Measurements from ENCODE around the gene EXOG. TPM values are rescaled to one million over a fixed set of nuclear protein-coding genes. Genes with fewer than 3 reads are reported as not detected.

EXOG gene
- total RNA-seq, 1 experiment from 2014 or later: 12.5 TPM

DNA sequence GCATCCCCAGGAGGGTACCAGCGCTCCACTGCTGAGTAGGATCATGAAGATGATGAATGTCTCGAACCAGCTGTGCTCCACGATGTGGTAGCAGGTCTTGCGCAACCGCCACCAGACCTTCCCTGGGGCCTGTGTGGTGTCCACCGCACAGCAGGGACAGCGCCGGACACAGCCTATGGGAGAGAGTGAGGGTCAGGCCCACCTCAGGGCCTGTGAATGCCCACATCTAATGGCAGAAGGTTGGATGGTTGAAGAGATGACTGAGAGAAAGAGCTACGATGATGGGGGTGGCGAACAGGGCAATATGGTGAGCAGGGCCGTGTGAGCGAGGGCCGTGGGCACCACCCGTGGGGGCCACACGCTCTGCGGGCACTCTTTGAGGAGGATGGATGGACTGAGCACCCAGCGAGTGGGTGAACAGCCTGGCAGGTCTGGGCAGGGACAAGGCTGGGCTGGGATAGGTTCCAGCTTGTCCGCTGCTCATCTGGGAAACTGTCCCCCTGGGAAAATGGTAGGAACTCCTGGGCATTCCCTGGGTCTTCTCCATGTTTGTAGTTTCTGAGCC, 79.2 kb downstream of the EXOG start:
- H3K4me3 ChIP-seq (ENCODE audit: low read depth in 2 of 2, low read length in 2 of 2): no peak overlapping the region
- intact Hi-C loops (cut with micrococcal nuclease; ENCODE audit: unreplicated experiment): no loop called here
- POLR2A ChIA-PET: no interaction called here

More for the DNA sequence above, 79.2 kb downstream of the EXOG start:
- in situ Hi-C loops (cut with HindIII; ENCODE audit: low pct_unique_long_range_greater_than_20kb, low sequenced_read_pairs): no loop called here
- CTCF ChIA-PET: no interaction called here
- H3K27ac ChIP-seq (ENCODE audit: low read length): no peak overlapping the region
- H3K36me3 ChIP-seq (ENCODE audit: control insufficient read depth, insufficient read depth, low read length): no peaks in the 10 kb centered on the region
- ATAC-seq (no peak), DNase-seq (ENCODE audit: low read depth, low spot score) (no peak)
- no peaks in the 10 kb centered on the region for H3K4me1 ChIP-seq (ENCODE audit: control insufficient read depth, insufficient read depth, low read length)
- H3K9me3 ChIP-seq (ENCODE audit: control insufficient read depth, insufficient read depth, low read depth, low read length): no peaks in the 10 kb centered on the region
- no peaks in the 10 kb centered on the region for H3K27me3 ChIP-seq (ENCODE audit: control insufficient read depth, insufficient read depth, low read length)
- TF ChIP-seq TCF7L2 (IDR thresholded peaks at IDR 0.05; ENCODE audit: low read depth, low read length) (no peak), SIN3A (IDR thresholded peaks at IDR 0.05; ENCODE audit: borderline replicate concordance, insufficient read depth, low read depth, low read length) (no peak), POLR2AphosphoS5 (IDR thresholded peaks at IDR 0.05; ENCODE audit: low read depth, low read length) (no peak)
- TF ChIP-seq, protein P1, sequence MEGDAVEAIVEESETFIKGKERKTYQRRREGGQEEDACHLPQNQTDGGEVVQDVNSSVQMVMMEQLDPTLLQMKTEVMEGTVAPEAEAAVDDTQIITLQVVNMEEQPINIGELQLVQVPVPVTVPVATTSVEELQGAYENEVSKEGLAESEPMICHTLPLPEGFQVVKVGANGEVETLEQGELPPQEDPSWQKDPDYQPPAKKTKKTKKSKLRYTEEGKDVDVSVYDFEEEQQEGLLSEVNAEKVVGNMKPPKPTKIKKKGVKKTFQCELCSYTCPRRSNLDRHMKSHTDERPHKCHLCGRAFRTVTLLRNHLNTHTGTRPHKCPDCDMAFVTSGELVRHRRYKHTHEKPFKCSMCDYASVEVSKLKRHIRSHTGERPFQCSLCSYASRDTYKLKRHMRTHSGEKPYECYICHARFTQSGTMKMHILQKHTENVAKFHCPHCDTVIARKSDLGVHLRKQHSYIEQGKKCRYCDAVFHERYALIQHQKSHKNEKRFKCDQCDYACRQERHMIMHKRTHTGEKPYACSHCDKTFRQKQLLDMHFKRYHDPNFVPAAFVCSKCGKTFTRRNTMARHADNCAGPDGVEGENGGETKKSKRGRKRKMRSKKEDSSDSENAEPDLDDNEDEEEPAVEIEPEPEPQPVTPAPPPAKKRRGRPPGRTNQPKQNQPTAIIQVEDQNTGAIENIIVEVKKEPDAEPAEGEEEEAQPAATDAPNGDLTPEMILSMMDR (IDR thresholded peaks at IDR 0.05): no peak
- TF ChIP-seq, protein P2, sequence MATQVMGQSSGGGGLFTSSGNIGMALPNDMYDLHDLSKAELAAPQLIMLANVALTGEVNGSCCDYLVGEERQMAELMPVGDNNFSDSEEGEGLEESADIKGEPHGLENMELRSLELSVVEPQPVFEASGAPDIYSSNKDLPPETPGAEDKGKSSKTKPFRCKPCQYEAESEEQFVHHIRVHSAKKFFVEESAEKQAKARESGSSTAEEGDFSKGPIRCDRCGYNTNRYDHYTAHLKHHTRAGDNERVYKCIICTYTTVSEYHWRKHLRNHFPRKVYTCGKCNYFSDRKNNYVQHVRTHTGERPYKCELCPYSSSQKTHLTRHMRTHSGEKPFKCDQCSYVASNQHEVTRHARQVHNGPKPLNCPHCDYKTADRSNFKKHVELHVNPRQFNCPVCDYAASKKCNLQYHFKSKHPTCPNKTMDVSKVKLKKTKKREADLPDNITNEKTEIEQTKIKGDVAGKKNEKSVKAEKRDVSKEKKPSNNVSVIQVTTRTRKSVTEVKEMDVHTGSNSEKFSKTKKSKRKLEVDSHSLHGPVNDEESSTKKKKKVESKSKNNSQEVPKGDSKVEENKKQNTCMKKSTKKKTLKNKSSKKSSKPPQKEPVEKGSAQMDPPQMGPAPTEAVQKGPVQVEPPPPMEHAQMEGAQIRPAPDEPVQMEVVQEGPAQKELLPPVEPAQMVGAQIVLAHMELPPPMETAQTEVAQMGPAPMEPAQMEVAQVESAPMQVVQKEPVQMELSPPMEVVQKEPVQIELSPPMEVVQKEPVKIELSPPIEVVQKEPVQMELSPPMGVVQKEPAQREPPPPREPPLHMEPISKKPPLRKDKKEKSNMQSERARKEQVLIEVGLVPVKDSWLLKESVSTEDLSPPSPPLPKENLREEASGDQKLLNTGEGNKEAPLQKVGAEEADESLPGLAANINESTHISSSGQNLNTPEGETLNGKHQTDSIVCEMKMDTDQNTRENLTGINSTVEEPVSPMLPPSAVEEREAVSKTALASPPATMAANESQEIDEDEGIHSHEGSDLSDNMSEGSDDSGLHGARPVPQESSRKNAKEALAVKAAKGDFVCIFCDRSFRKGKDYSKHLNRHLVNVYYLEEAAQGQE (IDR thresholded peaks at IDR 0.05; ENCODE audit: insufficient read depth in 1 of 2, low read depth in 2 of 2, low read length in 1 of 2): no peak
- BruUV-seq (replicated peaks): no TSS peak

Other genes with a start within 250 kb of the EXOG start
- gene SLC22A13, start 230.5 kb upstream of the EXOG start, total RNA-seq (2021; ENCODE audit: unreplicated experiment): 0.33 TPM
- 0.13 TPM for gene SLC22A14, start 214.0 kb upstream of the EXOG start, total RNA-seq (2021; ENCODE audit: unreplicated experiment)
- 6.6 TPM for gene XYLB, start 149.6 kb upstream of the EXOG start, total RNA-seq (2021; ENCODE audit: unreplicated experiment)
- 2.8 TPM for gene ACVR2B, start 42.5 kb upstream of the EXOG start, total RNA-seq (2021; ENCODE audit: unreplicated experiment)
- 0.69 TPM for gene SCN5A, start 153.3 kb downstream of the EXOG start, total RNA-seq (2021; ENCODE audit: unreplicated experiment)